T-helper 1 cell treated with Interleukin-12 subunit alpha and Interleukin-12 subunit beta and Interleukin-4 antibody, amounts not matched to agents 30 μg/mL and 1 μg/mL, for 36 hours (primary cell): ENCODE data around the gene PLEKHG5.
"Not testable (repeated sequence)": the region's sequence is repeated elsewhere in the genome, so short reads cannot be mapped to it uniquely, and the experiment has no call there.

Source experiments
- H3K27ac Mint-ChIP-seq: one replicate; pipeline ENCODE4 v1.8.0; 2021; ENCODE audit warnings: mild to moderate bottlenecking, mixed read lengths
- H3K27me3 Mint-ChIP-seq: one replicate; pipeline ENCODE4 v1.8.0; 2021; ENCODE audit warnings: low read depth, mixed read lengths
- H3K36me3 Mint-ChIP-seq: one replicate; pipeline ENCODE4 v1.8.0; 2021; ENCODE audit warnings: low read depth, mixed read lengths
- H3K4me1 Mint-ChIP-seq: one replicate; pipeline ENCODE4 v1.8.0; 2021; ENCODE audit warnings: low read depth, mixed read lengths
- H3K4me3 Mint-ChIP-seq: one replicate; pipeline ENCODE4 v1.8.0; 2021; ENCODE audit warnings: mild to moderate bottlenecking, moderate library complexity, mixed read lengths
- H3K9me3 Mint-ChIP-seq: one replicate; pipeline ENCODE4 v1.8.0; 2021; ENCODE audit warnings: mixed read lengths

Gene PLEKHG5

GRCh38 chr1:6461538-6462411 lies 29.7 kb downstream of the PLEKHG5 start:
- peaks cover 43% of the 10 kb centered on the region for H3K4me1 Mint-ChIP-seq
- no peaks in the 10 kb centered on the region for H3K9me3 Mint-ChIP-seq
- H3K27me3 Mint-ChIP-seq, result peaks cover 8% of the 10 kb centered on the region
- H3K4me3 Mint-ChIP-seq, result peak overlapping the region; percentile 81
- H3K36me3 Mint-ChIP-seq, result peaks cover 39% of the 10 kb centered on the region
- peak overlapping the region; percentile 88 for H3K27ac Mint-ChIP-seq

GRCh38 chr1:6461051-6461530 lies 30.4 kb downstream of the PLEKHG5 start:
- Mint-ChIP-seq H3K4me3 (peak overlapping the region; percentile 90), H3K9me3 (no peaks in the 10 kb centered on the region), H3K36me3 (peaks cover 43% of the 10 kb centered on the region), H3K27ac (peak overlapping the region; percentile 94), H3K27me3 (peaks cover 13% of the 10 kb centered on the region), H3K4me1 (peaks cover 43% of the 10 kb centered on the region)

- H3K27me3 Mint-ChIP-seq, result peaks cover 16% of the 10 kb centered on the region
- peaks cover 43% of the 10 kb centered on the region for H3K4me1 Mint-ChIP-seq
- peaks cover 41% of the 10 kb centered on the region for H3K36me3 Mint-ChIP-seq
- peak overlapping the region; percentile 90 for H3K4me3 Mint-ChIP-seq
- no peaks in the 10 kb centered on the region for H3K9me3 Mint-ChIP-seq
- H3K27ac Mint-ChIP-seq, result peak overlapping the region; percentile 94
These were observed 31.0 kb downstream of the PLEKHG5 start for GRCh38 chr1:6460301-6461050.

GRCh38 chr1:6459850-6460265 lies 31.6 kb downstream of the PLEKHG5 start:
- H3K36me3 Mint-ChIP-seq, result peaks cover 38% of the 10 kb centered on the region
- peak overlapping the region; percentile 90 for H3K4me3 Mint-ChIP-seq
- peaks cover 43% of the 10 kb centered on the region for H3K4me1 Mint-ChIP-seq
- no peaks in the 10 kb centered on the region for H3K9me3 Mint-ChIP-seq
- peak overlapping the region; percentile 94 for H3K27ac Mint-ChIP-seq
- peaks cover 16% of the 10 kb centered on the region for H3K27me3 Mint-ChIP-seq

- Mint-ChIP-seq H3K4me3 (no peak overlapping the region), H3K27ac (peak overlapping the region; percentile 47), H3K27me3 (peaks cover 33% of the 10 kb centered on the region), H3K4me1 (peaks cover 27% of the 10 kb centered on the region), H3K9me3 (no peaks in the 10 kb centered on the region), H3K36me3 (peaks cover 18% of the 10 kb centered on the region)
These were observed 34.5 kb downstream of the PLEKHG5 start for GRCh38 chr1:6456800-6457466.

- not testable (repeated sequence) for H3K9me3 Mint-ChIP-seq, H3K4me3 Mint-ChIP-seq, H3K27ac Mint-ChIP-seq
- H3K36me3 Mint-ChIP-seq, result peaks cover 16% of the 10 kb centered on the region
- peaks cover 24% of the 10 kb centered on the region for H3K4me1 Mint-ChIP-seq
- H3K27me3 Mint-ChIP-seq, result peaks cover 36% of the 10 kb centered on the region
These were observed 35.5 kb downstream of the PLEKHG5 start for GRCh38 chr1:6455752-6456520.

- Mint-ChIP-seq H3K27me3 (peaks cover 44% of the 10 kb centered on the region), H3K4me1 (peaks cover 17% of the 10 kb centered on the region), H3K4me3 (no peak overlapping the region), H3K27ac (no peak overlapping the region), H3K9me3 (no peaks in the 10 kb centered on the region), H3K36me3 (peaks cover 10% of the 10 kb centered on the region)
These were observed 36.4 kb downstream of the PLEKHG5 start for GRCh38 chr1:6454856-6455751.

GRCh38 chr1:6453895-6454855 lies 37.3 kb downstream of the PLEKHG5 start:
- H3K9me3 Mint-ChIP-seq, H3K36me3 Mint-ChIP-seq, H3K4me3 Mint-ChIP-seq, H3K27ac Mint-ChIP-seq: not testable (repeated sequence)
- Mint-ChIP-seq H3K4me1 (peaks cover 16% of the 10 kb centered on the region), H3K27me3 (peaks cover 54% of the 10 kb centered on the region)

GRCh38 chr1:6450943-6451373 lies 40.5 kb downstream of the PLEKHG5 start:
- Mint-ChIP-seq H3K4me3 (no peak overlapping the region), H3K27ac (no peak overlapping the region), H3K27me3 (peaks cover 57% of the 10 kb centered on the region), H3K36me3 (no peaks in the 10 kb centered on the region), H3K4me1 (peaks cover 12% of the 10 kb centered on the region), H3K9me3 (no peaks in the 10 kb centered on the region)

GRCh38 chr1:6450486-6450885 lies 41.0 kb downstream of the PLEKHG5 start:
- H3K4me3 Mint-ChIP-seq, H3K36me3 Mint-ChIP-seq, H3K9me3 Mint-ChIP-seq, H3K27ac Mint-ChIP-seq: not testable (repeated sequence)
- Mint-ChIP-seq H3K4me1 (peaks cover 12% of the 10 kb centered on the region), H3K27me3 (peaks cover 57% of the 10 kb centered on the region)

GRCh38 chr1:6450005-6450450 lies 41.4 kb downstream of the PLEKHG5 start:
- Mint-ChIP-seq H3K4me3 (no peak overlapping the region), H3K36me3 (no peaks in the 10 kb centered on the region), H3K27me3 (peaks cover 59% of the 10 kb centered on the region), H3K27ac (no peak overlapping the region), H3K9me3 (no peaks in the 10 kb centered on the region), H3K4me1 (peaks cover 12% of the 10 kb centered on the region)
